PC-9 (cell line): Measurements from ENCODE around the gene GLT1D1. TPM values are rescaled to one million over a fixed set of nuclear protein-coding genes. Genes with fewer than 3 reads are reported as not detected.

Experiments used
- BruUV-seq: library from RNA; stranded (reverse); fragments of 400-500 nt; replicated peaks from 2 replicates; lab custom pipeline; 2021; lab: Mats Ljungman, UMichigan
- CTCF ChIA-PET: fragments of 300-600 bp; sonication (Branson Sonifier 250); formaldehyde crosslinking; loops from one replicate; lab custom pipeline; 2022; ENCODE audit warnings: antibody characterized with exemption; lab: Charles Lee
- POLR2A ChIA-PET: fragments of 300-600 bp; sonication (Branson Sonifier 250); formaldehyde crosslinking; loops from one replicate; lab custom pipeline; 2022; ENCODE audit warnings: antibody characterized with exemption; ENCODE audit not compliant: unreplicated experiment; lab: Charles Lee
- DNase-seq, 2 experiments: peaks; one replicate each; pipeline versions ENCODE4 v3.0.0 to v3.0.0-alpha.2; 2015 to 2022; ENCODE audit warnings: mixed read lengths in 1 of 2
- H2AFZ ChIP-seq: fragments of 200-600 bp; sonication (generic); 2 replicates; pipeline ENCODE4 v1.8.1; 2017; ENCODE audit warnings: antibody characterized with exemption
- H3F3A ChIP-seq: fragments of 200-600 bp; sonication (generic); 2 replicates; pipeline ENCODE4 v1.8.1; 2017; ENCODE audit warnings: antibody characterized with exemption, mild to moderate bottlenecking, low read depth; ENCODE audit not compliant: insufficient read depth
- H3K27ac ChIP-seq: fragments of 200-600 bp; sonication (generic); 2 replicates; pipeline ENCODE4 v1.6.1; 2016; ENCODE audit warnings: mixed run types
- H3K27me3 ChIP-seq: fragments of 200-600 bp; sonication (generic); 2 replicates; pipeline ENCODE4 v1.6.1; 2016; ENCODE audit warnings: low read depth, mixed run types; ENCODE audit not compliant: insufficient read depth
- H3K36me3 ChIP-seq: fragments of 200-600 bp; sonication (generic); 2 replicates; pipeline ENCODE4 v1.6.1; 2016; ENCODE audit warnings: low read depth, mixed run types
- H3K4me1 ChIP-seq: fragments of 200-600 bp; sonication (generic); replicated peaks from 2 replicates; pipeline ENCODE4 v1.6.1; 2016; ENCODE audit warnings: mixed run types; ENCODE audit not compliant: insufficient read depth
- H3K4me2 ChIP-seq: fragments of 200-600 bp; sonication (generic); 2 replicates; pipeline ENCODE4 v1.6.1; 2017; ENCODE audit warnings: mixed run types
- H3K4me3 ChIP-seq: fragments of 200-600 bp; sonication (generic); 2 replicates; pipeline ENCODE4 v1.6.1; 2016; ENCODE audit warnings: mixed run types
- H3K79me2 ChIP-seq: fragments of 200-600 bp; sonication (generic); 2 replicates; pipeline ENCODE4 v1.6.1; 2017; ENCODE audit warnings: low read depth, mixed run types
- H3K9me2 ChIP-seq: fragments of 200-600 bp; sonication (generic); 2 replicates; pipeline ENCODE4 v1.8.1; 2017; ENCODE audit warnings: mild to moderate bottlenecking; ENCODE audit not compliant: insufficient read depth
- H3K9me3 ChIP-seq: fragments of 200-600 bp; sonication (generic); 2 replicates; pipeline ENCODE4 v1.8.1; 2016; ENCODE audit warnings: low read depth; ENCODE audit not compliant: insufficient read depth
- H4K20me1 ChIP-seq: fragments of 200-600 bp; sonication (generic); 2 replicates; pipeline ENCODE4 v1.8.1; 2017; ENCODE audit not compliant: insufficient read depth
- CTCF ChIP-seq: fragments of 200-600 bp; sonication (generic); conservative IDR thresholded peaks from 2 replicates; pipeline ENCODE4 v1.6.1; 2017; ENCODE audit warnings: mixed run types, antibody characterized with exemption, mild to moderate bottlenecking, moderate library complexity
- EZH2 ChIP-seq: fragments of 200-600 bp; sonication (generic); IDR thresholded peaks from 2 replicates; pipeline ENCODE4 v1.8.0; 2017; ENCODE audit warnings: antibody characterized with exemption, low read depth
- intact Hi-C: fragments of 100-400 bp; cut with micrococcal nuclease; formaldehyde crosslinking; loops from one replicate; pipeline ENCODE4 v1.10.0; 2022; ENCODE audit not compliant: unreplicated experiment
- total RNA-seq: library from RNA; stranded (reverse); gene quantifications from 2 replicates; pipeline ENCODE4 v1.2.3, GENCODE V29; 2021

GLT1D1 gene
- total RNA-seq, 1 experiment from 2014 or later = not detected

GRCh38 chr12:128863957-128864356, 10.7 kb downstream of the GLT1D1 start:
- Histone ChIP-seq H3K27me3 (peaks cover 96% of the 10 kb centered on the region), H3F3A (no peaks in the 10 kb centered on the region), H3K36me3 (no peaks in the 10 kb centered on the region), H3K9me3 (no peaks in the 10 kb centered on the region), H4K20me1 (no peaks in the 10 kb centered on the region), H3K4me1 (no peaks in the 10 kb centered on the region), H3K4me3 (no peak overlapping the region), H3K9me2 (no peaks in the 10 kb centered on the region), H3K4me2 (no peak overlapping the region), H3K79me2 (no peaks in the 10 kb centered on the region), H2AFZ (no peak overlapping the region), H3K27ac (no peak overlapping the region)
- no peak for TF ChIP-seq CTCF
- no peak for TF ChIP-seq EZH2
- intact Hi-C loops = no loop called here
- no TSS peak for BruUV-seq
- DNase-seq = no peak
- ChIA-PET CTCF (no interaction called here), POLR2A (no interaction called here)

GRCh38 chr12:128864516-128865186, 11.4 kb downstream of the GLT1D1 start:
- H3K4me1 ChIP-seq = no peaks in the 10 kb centered on the region
- no peaks in the 10 kb centered on the region for H3F3A ChIP-seq
- no peak overlapping the region for H3K27ac ChIP-seq
- CTCF ChIA-PET = no interaction called here
- no peaks in the 10 kb centered on the region for H3K36me3 ChIP-seq
- intact Hi-C loops = no loop called here
- TF ChIP-seq EZH2 (no peak), CTCF (no peak)
- DNase-seq = no peak
- H3K4me3 ChIP-seq = no peak overlapping the region
- H3K79me2 ChIP-seq = no peaks in the 10 kb centered on the region
- H3K4me2 ChIP-seq = no peak overlapping the region
- no peaks in the 10 kb centered on the region for H3K9me3 ChIP-seq
- H2AFZ ChIP-seq = no peak overlapping the region
- no peaks in the 10 kb centered on the region for H3K9me2 ChIP-seq
- no TSS peak for BruUV-seq
- no peaks in the 10 kb centered on the region for H4K20me1 ChIP-seq
- POLR2A ChIA-PET = no interaction called here
- peaks cover 92% of the 10 kb centered on the region for H3K27me3 ChIP-seq

GRCh38 chr12:128867466-128867865, 14.2 kb downstream of the GLT1D1 start:
- Histone ChIP-seq H3K9me2 (no peaks in the 10 kb centered on the region), H3K27ac (no peak overlapping the region), H4K20me1 (no peaks in the 10 kb centered on the region), H2AFZ (no peak overlapping the region), H3F3A (no peaks in the 10 kb centered on the region), H3K4me1 (no peaks in the 10 kb centered on the region), H3K27me3 (peaks cover 78% of the 10 kb centered on the region), H3K9me3 (no peaks in the 10 kb centered on the region), H3K36me3 (no peaks in the 10 kb centered on the region), H3K79me2 (no peaks in the 10 kb centered on the region), H3K4me2 (no peak overlapping the region), H3K4me3 (no peak overlapping the region)
- ChIA-PET POLR2A (no interaction called here), CTCF (no interaction called here)
- no peak for TF ChIP-seq CTCF
- no peak for TF ChIP-seq EZH2
- BruUV-seq = no TSS peak
- intact Hi-C loops = no loop called here
- no peak for DNase-seq
